ENCODE measurements around the gene FRAS1.
A peak's percentile ranks its signal among the peaks of the same experiment; 100 is the strongest.
"Not testable (repeated sequence)": the region's sequence is repeated elsewhere in the genome, so short reads cannot be mapped to it uniquely, and the experiment has no call there.

FRAS1 gene

DNA sequence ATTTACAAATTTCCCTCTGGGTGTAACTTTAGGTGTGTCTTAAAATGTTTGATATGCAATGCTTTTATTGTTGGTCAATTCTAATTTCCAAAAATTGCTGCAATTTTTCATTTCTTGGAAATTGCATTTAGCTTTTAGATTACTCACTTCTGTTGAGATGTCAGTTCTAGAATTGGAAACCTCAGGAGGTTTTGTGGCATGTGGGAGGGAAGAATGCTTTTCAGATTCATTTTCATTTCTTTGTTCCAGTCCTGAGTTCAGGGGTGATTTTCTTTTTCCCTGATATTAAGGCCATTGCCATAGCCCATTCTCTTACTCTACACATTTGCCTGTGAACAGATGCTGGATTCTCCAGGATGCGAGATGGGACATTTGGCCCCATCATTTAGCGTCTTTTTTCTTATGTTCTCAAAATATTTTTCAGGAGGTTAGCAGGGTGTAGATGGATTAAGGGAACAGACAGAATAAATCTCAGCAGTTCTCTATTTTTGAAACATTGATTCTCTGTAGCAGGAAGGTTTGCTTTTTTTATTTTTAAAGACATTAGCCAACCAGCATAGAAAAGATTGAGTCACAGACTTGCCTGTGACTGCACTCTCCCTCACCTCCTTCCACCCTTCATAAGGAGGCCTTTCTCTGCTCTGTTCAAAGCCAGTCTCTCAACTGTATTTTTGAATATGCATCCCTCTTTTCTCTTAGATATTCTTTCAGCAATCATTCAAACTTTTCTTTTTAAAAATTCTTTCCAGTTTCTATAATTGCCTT lies 256.0 kb downstream of the FRAS1 start:
- TF ChIP-seq TAF1 (IDR thresholded peaks at IDR 0.05; ENCODE audit: low read depth, low read length) = no peak
- TF ChIP-seq POLR2AphosphoS5 (IDR thresholded peaks at IDR 0.05; ENCODE audit: low read depth, low read length) = no peak
- TF ChIP-seq PAX5 (IDR thresholded peaks at IDR 0.05; ENCODE audit: insufficient read depth, low read length, severe bottlenecking) = no peak
- no peak for TF ChIP-seq POU2F2 (IDR thresholded peaks at IDR 0.05; ENCODE audit: low read depth, low read length)
- no peak for TF ChIP-seq SPI1 (IDR thresholded peaks at IDR 0.05; ENCODE audit: low read depth, low read length)
- no peak for TF ChIP-seq POLR2A (IDR thresholded peaks at IDR 0.05; ENCODE audit: low read depth, low read length)
- DNase-seq (ENCODE audit: insufficient read length, low spot score) (no peak), FAIRE-seq (no peak)

DNA sequence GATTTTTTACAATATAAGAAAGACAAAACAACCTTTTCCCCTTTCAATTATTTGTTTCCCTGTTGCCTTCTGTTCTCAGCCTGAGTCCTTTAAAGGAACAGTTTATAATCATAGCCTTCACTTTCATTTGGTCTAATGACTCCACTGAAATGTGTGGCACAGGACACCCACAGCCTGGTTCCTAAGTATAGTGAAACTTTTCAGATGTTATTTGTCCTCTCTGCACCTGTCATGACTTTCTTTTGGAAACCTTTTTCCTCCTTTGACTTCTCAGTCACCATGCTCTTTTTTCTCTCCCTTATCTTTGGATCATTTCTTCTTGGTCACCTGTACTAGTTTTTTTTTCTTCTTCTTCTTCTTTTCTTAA lies 256.6 kb downstream of the FRAS1 start:
- FAIRE-seq (no peak), DNase-seq (ENCODE audit: insufficient read length, low spot score) (no peak)
- TF ChIP-seq POLR2AphosphoS5 (IDR thresholded peaks at IDR 0.05; ENCODE audit: low read depth, low read length) (no peak), POLR2A (IDR thresholded peaks at IDR 0.05; ENCODE audit: low read depth, low read length) (no peak), PAX5 (IDR thresholded peaks at IDR 0.05; ENCODE audit: insufficient read depth, low read length, severe bottlenecking) (no peak), TAF1 (IDR thresholded peaks at IDR 0.05; ENCODE audit: low read depth, low read length) (no peak)

GRCh38 chr4:78318126-78318525 lies 261.0 kb downstream of the FRAS1 start:
- TF ChIP-seq POLR2A (IDR thresholded peaks at IDR 0.05; ENCODE audit: low read depth, low read length) (no peak), POU2F2 (IDR thresholded peaks at IDR 0.05; ENCODE audit: low read depth, low read length) (no peak), TAF1 (IDR thresholded peaks at IDR 0.05; ENCODE audit: low read depth, low read length) (no peak), POLR2AphosphoS5 (IDR thresholded peaks at IDR 0.05; ENCODE audit: low read depth, low read length) (no peak), SPI1 (IDR thresholded peaks at IDR 0.05; ENCODE audit: low read depth, low read length) (no peak), PAX5 (IDR thresholded peaks at IDR 0.05; ENCODE audit: insufficient read depth, low read length, severe bottlenecking) (no peak)
- FAIRE-seq (no peak), DNase-seq (ENCODE audit: insufficient read length, low spot score) (no peak)

DNA sequence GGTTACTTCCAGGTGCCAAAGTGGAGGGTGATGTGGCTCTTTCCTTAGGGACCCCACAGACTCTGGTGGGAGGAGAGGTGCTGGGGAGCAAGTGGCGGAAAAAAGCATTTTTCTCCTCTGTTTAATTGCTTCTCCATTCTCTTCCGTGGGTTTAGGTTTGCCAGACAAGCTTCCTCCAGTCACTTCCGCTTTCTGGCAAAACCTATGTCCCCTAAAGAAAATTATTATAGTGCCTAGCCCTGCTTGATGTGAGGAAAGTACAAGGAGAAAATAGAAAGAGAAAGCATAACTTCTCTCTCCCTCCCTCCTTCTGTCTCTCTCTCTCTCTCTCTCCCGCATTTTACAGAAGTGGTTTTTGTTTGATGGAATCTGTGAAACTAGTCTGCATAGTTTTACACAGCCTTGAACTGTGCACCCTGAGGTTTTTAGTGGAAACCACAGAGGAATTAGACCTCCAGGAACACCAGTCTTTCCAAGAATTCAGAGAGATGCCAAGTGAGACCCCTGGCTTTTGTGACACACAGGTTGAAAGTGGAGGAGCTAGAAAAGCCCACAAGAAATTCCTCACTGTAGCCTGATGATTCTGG lies 263.3 kb downstream of the FRAS1 start:
- TF ChIP-seq POLR2AphosphoS5 (IDR thresholded peaks at IDR 0.05; ENCODE audit: low read depth, low read length) (no peak), POLR2A (IDR thresholded peaks at IDR 0.05; ENCODE audit: low read depth, low read length) (no peak), SPI1 (IDR thresholded peaks at IDR 0.05; ENCODE audit: low read depth, low read length) (peak; percentile 44; the same call in 1 of the 2 replicates), TAF1 (IDR thresholded peaks at IDR 0.05; ENCODE audit: low read depth, low read length) (no peak)
- FAIRE-seq (no peak), DNase-seq (ENCODE audit: insufficient read length, low spot score) (no peak)

DNA sequence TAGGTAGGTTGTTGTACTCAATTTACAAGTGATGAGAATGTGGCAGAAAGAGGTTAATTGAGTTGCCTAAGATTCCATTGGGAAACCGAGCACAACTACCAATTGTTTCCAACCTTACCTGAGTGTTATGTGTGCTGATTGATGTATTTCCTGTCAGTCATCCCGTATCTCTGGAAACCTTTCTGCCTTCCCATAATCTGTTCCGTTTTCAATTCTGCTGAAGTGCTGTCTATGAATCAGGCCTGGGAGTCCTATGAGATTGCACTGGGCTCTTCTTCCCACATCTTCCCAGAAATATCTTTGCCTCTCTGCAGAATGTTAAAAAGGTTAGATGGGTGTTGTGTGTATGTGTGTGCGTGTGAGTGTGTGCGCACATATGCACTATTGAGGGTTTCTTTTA lies 264.9 kb downstream of the FRAS1 start:
- no peak for TF ChIP-seq TAF1 (IDR thresholded peaks at IDR 0.05; ENCODE audit: low read depth, low read length)
- no peak for TF ChIP-seq SPI1 (IDR thresholded peaks at IDR 0.05; ENCODE audit: low read depth, low read length)
- TF ChIP-seq PAX5 (IDR thresholded peaks at IDR 0.05; ENCODE audit: insufficient read depth, low read length, severe bottlenecking) = no peak
- no peak for TF ChIP-seq POLR2AphosphoS5 (IDR thresholded peaks at IDR 0.05; ENCODE audit: low read depth, low read length)
- TF ChIP-seq POLR2A (IDR thresholded peaks at IDR 0.05; ENCODE audit: low read depth, low read length) = no peak
- TF ChIP-seq POU2F2 (IDR thresholded peaks at IDR 0.05; ENCODE audit: low read depth, low read length) = no peak
- FAIRE-seq (no peak), DNase-seq (ENCODE audit: insufficient read length, low spot score) (no peak)

DNA sequence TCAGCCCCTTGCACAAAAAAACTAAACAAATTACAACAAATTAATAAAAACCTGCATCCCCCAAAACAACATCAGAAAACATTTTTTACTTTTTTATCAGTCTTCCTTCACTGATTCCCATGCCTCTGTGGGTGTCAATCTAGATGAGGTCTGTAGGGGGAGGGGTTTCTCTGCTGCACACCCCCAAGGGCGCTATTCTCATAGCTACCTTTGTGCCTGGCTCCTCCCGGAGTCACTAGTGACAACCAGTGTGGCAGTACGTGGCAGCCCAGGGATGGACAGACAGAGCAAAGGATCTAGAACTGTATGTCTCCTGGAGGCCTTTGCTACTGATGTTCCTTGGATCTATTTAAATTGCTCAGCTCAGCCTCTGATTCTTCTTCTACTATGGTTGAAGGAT lies 266.3 kb downstream of the FRAS1 start:
- FAIRE-seq = no peak
- DNase-seq (ENCODE audit: insufficient read length, low spot score) = no peak
- TF ChIP-seq POLR2AphosphoS5 (IDR thresholded peaks at IDR 0.05; ENCODE audit: low read depth, low read length) = no peak
- no peak for TF ChIP-seq PAX5 (IDR thresholded peaks at IDR 0.05; ENCODE audit: insufficient read depth, low read length, severe bottlenecking)
- TF ChIP-seq POU2F2 (IDR thresholded peaks at IDR 0.05; ENCODE audit: low read depth, low read length) = no peak
- TF ChIP-seq SPI1 (IDR thresholded peaks at IDR 0.05; ENCODE audit: low read depth, low read length) = no peak
- TF ChIP-seq POLR2A (IDR thresholded peaks at IDR 0.05; ENCODE audit: low read depth, low read length) = no peak
- TF ChIP-seq TAF1 (IDR thresholded peaks at IDR 0.05; ENCODE audit: low read depth, low read length) = no peak

GRCh38 chr4:78324625-78325024 lies 267.5 kb downstream of the FRAS1 start:
- FAIRE-seq (no peak), DNase-seq (ENCODE audit: insufficient read length, low spot score) (no peak)
- TF ChIP-seq SPI1 (IDR thresholded peaks at IDR 0.05; ENCODE audit: low read depth, low read length) (no peak), PAX5 (IDR thresholded peaks at IDR 0.05; ENCODE audit: insufficient read depth, low read length, severe bottlenecking) (no peak), POLR2AphosphoS5 (IDR thresholded peaks at IDR 0.05; ENCODE audit: low read depth, low read length) (no peak), TAF1 (IDR thresholded peaks at IDR 0.05; ENCODE audit: low read depth, low read length) (no peak), POLR2A (IDR thresholded peaks at IDR 0.05; ENCODE audit: low read depth, low read length) (no peak), POU2F2 (IDR thresholded peaks at IDR 0.05; ENCODE audit: low read depth, low read length) (no peak)

DNA sequence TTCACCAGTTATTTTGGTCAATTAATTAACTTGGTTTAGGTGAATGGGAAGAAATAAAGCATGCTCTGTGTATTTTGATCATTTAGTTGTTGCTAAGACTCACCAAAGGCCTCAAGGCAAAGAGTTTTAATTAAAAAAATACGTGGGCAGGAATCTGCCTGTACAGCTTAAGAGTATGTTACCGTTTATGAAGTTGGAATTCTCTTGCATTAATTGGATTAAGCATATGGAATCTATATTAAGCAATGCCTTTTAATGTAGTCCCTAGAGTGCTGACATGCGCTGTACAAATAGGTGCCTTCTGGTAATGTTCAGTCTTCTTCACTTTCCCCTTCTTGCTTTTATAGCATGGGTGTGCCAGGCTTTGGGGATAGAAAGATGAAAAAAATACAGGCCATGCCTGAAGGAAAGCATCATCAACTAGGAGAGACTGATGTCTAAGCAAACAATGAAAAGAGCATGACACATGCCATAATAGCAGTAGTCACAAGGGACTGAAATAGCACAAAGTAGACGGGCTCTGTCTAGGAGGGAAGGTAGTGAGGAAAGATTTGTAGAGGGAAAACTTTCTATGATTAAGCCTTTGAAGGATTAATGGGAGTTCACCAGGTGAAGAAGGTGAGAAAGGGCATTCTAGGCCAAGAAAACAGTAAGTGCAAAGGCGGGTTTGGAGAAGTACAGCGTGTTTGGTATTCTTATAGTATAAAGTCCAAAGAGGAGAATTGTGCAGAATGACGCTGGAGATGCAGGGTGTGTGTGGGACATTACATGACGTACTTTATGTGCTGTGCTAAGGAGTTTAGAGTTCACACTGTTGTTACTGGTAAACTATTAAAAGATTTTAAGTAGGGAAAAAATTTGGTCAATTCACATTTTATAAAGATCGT lies 268.4 kb downstream of the FRAS1 start:
- DNase-seq (ENCODE audit: insufficient read length, low spot score) (no peak), FAIRE-seq (no peak)
- TF ChIP-seq POU2F2 (IDR thresholded peaks at IDR 0.05; ENCODE audit: low read depth, low read length) = no peak

- not testable (repeated sequence) for DNase-seq (ENCODE audit: insufficient read length, low spot score); FAIRE-seq
Observed at GRCh38 chr4:78328591-78328990, 271.5 kb downstream of the FRAS1 start.

- FAIRE-seq (no peak), DNase-seq (ENCODE audit: insufficient read length, low spot score) (no peak)
- TF ChIP-seq PAX5 (IDR thresholded peaks at IDR 0.05; ENCODE audit: insufficient read depth, low read length, severe bottlenecking) = no peak
- no peak for TF ChIP-seq POLR2A (IDR thresholded peaks at IDR 0.05; ENCODE audit: low read depth, low read length)
- no peak for TF ChIP-seq POLR2AphosphoS5 (IDR thresholded peaks at IDR 0.05; ENCODE audit: low read depth, low read length)
- TF ChIP-seq SPI1 (IDR thresholded peaks at IDR 0.05; ENCODE audit: low read depth, low read length) = no peak
- TF ChIP-seq TAF1 (IDR thresholded peaks at IDR 0.05; ENCODE audit: low read depth, low read length) = no peak
- TF ChIP-seq POU2F2 (IDR thresholded peaks at IDR 0.05; ENCODE audit: low read depth, low read length) = no peak
Observed at GRCh38 chr4:78331186-78331585, 274.1 kb downstream of the FRAS1 start.

Measured in GM12891 (cell line).